HG02623 (cell line): ENCODE measurements around the gene SMIM10L2A.
"Not testable (repeated sequence)": the region's sequence is repeated elsewhere in the genome, so short reads cannot be mapped to it uniquely, and the experiment has no call there.

ENCODE experiments used
- ATAC-seq: cut with Tn5 transposase; IDR thresholded peaks from one replicate; pipeline ENCODE4 v1.9.1; 2021; ENCODE audit warnings: moderate library complexity; ENCODE audit not compliant: unreplicated experiment

The SMIM10L2A gene

GRCh38 chrX:135453381-135453780 is 31.6 kb downstream of the SMIM10L2A start:
- ATAC-seq: no peak

GRCh38 chrX:135454816-135455215 is 33.1 kb downstream of the SMIM10L2A start:
- ATAC-seq: no peak

- ATAC-seq: not testable (repeated sequence)
Measured at GRCh38 chrX:135461756-135462155, 40.0 kb downstream of the SMIM10L2A start.

- ATAC-seq: no peak
Measured at GRCh38 chrX:135463937-135464336, 42.2 kb downstream of the SMIM10L2A start.

- no peak for ATAC-seq
Measured at GRCh38 chrX:135476378-135476777, 54.6 kb downstream of the SMIM10L2A start.

- no peak for ATAC-seq
Measured at GRCh38 chrX:135477576-135477975, 55.8 kb downstream of the SMIM10L2A start.
